Smooth muscle cell (in vitro differentiated cells): ENCODE results near the gene NDST3. TPM values are rescaled to one million over a fixed set of nuclear protein-coding genes. Genes with fewer than 3 reads are reported as not detected.
A peak's percentile ranks its signal among the peaks of the same experiment; 100 is the strongest.

ENCODE experiments used
- DNase-seq: peaks from one replicate; lab custom pipeline; 2025; ENCODE audit not compliant: unreplicated experiment; lab: John Stamatoyannopoulos, UW
- H2AFZ ChIP-seq: fragments of 200-600 bp; sonication (generic); 2 replicates; pipeline ENCODE4 v1.6.0; 2016; ENCODE audit warnings: antibody characterized with exemption, low read depth, mild to moderate bottlenecking
- H3F3A ChIP-seq: fragments of 200-600 bp; sonication (generic); 2 replicates; pipeline ENCODE4 v1.6.0; 2017; ENCODE audit warnings: antibody characterized with exemption, low read depth
- H3K27ac ChIP-seq: fragments of 200-600 bp; sonication (generic); 2 replicates; pipeline ENCODE4 v1.5.1; 2016; ENCODE audit warnings: low read depth, mild to moderate bottlenecking
- H3K27me3 ChIP-seq: fragments of 200-600 bp; sonication (generic); 2 replicates; pipeline ENCODE4 v1.6.1; 2016; ENCODE audit warnings: low read depth, mild to moderate bottlenecking
- H3K36me3 ChIP-seq: fragments of 200-600 bp; sonication (generic); 2 replicates; pipeline ENCODE4 v1.5.1; 2016; ENCODE audit warnings: low read depth
- H3K4me1 ChIP-seq: fragments of 200-600 bp; sonication (generic); 2 replicates; pipeline ENCODE4 v1.5.1; 2016; ENCODE audit warnings: low read depth
- H3K4me2 ChIP-seq: fragments of 200-600 bp; sonication (generic); 2 replicates; pipeline ENCODE4 v1.6.0; 2016; ENCODE audit warnings: mild to moderate bottlenecking
- H3K4me3 ChIP-seq: fragments of 200-600 bp; sonication (generic); 2 replicates; pipeline ENCODE4 v1.5.1; 2016; ENCODE audit warnings: mild to moderate bottlenecking
- H3K79me2 ChIP-seq: fragments of 200-600 bp; sonication (generic); 2 replicates; pipeline ENCODE4 v1.6.0; 2016; ENCODE audit warnings: low read depth, mild to moderate bottlenecking
- H3K9ac ChIP-seq: fragments of 200-600 bp; sonication (generic); 2 replicates; pipeline ENCODE4 v1.6.0; 2016; ENCODE audit warnings: low read depth
- H3K9me3 ChIP-seq: fragments of 200-600 bp; sonication (generic); replicated peaks from 2 replicates; pipeline ENCODE4 v1.5.1; 2016; ENCODE audit warnings: low read depth
- H4K20me1 ChIP-seq: fragments of 200-600 bp; sonication (generic); 2 replicates; pipeline ENCODE4 v1.6.0; 2016; ENCODE audit warnings: low read depth
- WGBS: methylation state at CpG from one replicate; pipeline ENCODE4 v1.1.7; 2016; ENCODE audit warnings: low lambda C conversion rate; 5-methylcytosine and 5-hydroxymethylcytosine counted together
- polyA plus RNA-seq: library from polyadenylated mRNA; unstranded; fragments of >200 nt; fragmentation: Nextera tagmentation; extraction: Ambion mirVana; gene quantifications from 2 replicates; pipeline ENCODE4 v1.2.1, GENCODE V29; 2016
- total RNA-seq: library from RNA; depleted of rRNA; stranded (reverse); fragments of >200 nt; gene quantifications from 2 replicates; pipeline ENCODE4 v1.2.3, GENCODE V29; 2014
- TF ChIP-seq, protein P1 (sequence below): fragments of 200-600 bp; sonication (generic); IDR thresholded peaks from 2 replicates; pipeline ENCODE4 v1.5.1; 2017; ENCODE audit warnings: borderline replicate concordance, mild to moderate bottlenecking, antibody characterized with exemption; ENCODE audit not compliant: insufficient read depth, poor library complexity, severe bottlenecking

Gene NDST3
- total and polyA plus RNA-seq, 2 experiments from 2014 or later, result 0.13 TPM; not detected in 1

GRCh38 chr4:118033148-118034052, 886 bp upstream of the NDST3 start:
- H3K9me3 ChIP-seq, result no peaks in the 10 kb centered on the region
- H2AFZ ChIP-seq, result peak overlapping the region; percentile 95
- H3F3A ChIP-seq, result no peaks in the 10 kb centered on the region
- TF ChIP-seq, protein P1, sequence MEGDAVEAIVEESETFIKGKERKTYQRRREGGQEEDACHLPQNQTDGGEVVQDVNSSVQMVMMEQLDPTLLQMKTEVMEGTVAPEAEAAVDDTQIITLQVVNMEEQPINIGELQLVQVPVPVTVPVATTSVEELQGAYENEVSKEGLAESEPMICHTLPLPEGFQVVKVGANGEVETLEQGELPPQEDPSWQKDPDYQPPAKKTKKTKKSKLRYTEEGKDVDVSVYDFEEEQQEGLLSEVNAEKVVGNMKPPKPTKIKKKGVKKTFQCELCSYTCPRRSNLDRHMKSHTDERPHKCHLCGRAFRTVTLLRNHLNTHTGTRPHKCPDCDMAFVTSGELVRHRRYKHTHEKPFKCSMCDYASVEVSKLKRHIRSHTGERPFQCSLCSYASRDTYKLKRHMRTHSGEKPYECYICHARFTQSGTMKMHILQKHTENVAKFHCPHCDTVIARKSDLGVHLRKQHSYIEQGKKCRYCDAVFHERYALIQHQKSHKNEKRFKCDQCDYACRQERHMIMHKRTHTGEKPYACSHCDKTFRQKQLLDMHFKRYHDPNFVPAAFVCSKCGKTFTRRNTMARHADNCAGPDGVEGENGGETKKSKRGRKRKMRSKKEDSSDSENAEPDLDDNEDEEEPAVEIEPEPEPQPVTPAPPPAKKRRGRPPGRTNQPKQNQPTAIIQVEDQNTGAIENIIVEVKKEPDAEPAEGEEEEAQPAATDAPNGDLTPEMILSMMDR, result no peak
- no peaks in the 10 kb centered on the region for H3K79me2 ChIP-seq
- peak; percentile 34 for DNase-seq
- H3K27me3 ChIP-seq, result no peaks in the 10 kb centered on the region
- no peaks in the 10 kb centered on the region for H4K20me1 ChIP-seq
- no peak overlapping the region for H3K9ac ChIP-seq
- H3K4me3 ChIP-seq, result peak overlapping the region; percentile 78
- H3K4me2 ChIP-seq, result peak overlapping the region; percentile 98
- H3K4me1 ChIP-seq, result no peaks in the 10 kb centered on the region
- no peaks in the 10 kb centered on the region for H3K36me3 ChIP-seq
- WGBS, result 1% methylated on average over 59 of the region's 100 CpGs
- H3K27ac ChIP-seq, result no peak overlapping the region

- H3K27me3 ChIP-seq, result no peaks in the 10 kb centered on the region
- 81% methylated on average over 1 of the region's 1 CpG for WGBS
- no peak overlapping the region for H3K9ac ChIP-seq
- no peaks in the 10 kb centered on the region for H3K79me2 ChIP-seq
- DNase-seq, result no peak
- no peaks in the 10 kb centered on the region for H3K9me3 ChIP-seq
- no peaks in the 10 kb centered on the region for H3F3A ChIP-seq
- H3K4me2 ChIP-seq, result no peak overlapping the region
- H3K27ac ChIP-seq, result no peak overlapping the region
- H3K4me3 ChIP-seq, result no peak overlapping the region
- H3K36me3 ChIP-seq, result no peaks in the 10 kb centered on the region
- TF ChIP-seq, protein P1, result no peak
- H3K4me1 ChIP-seq, result no peaks in the 10 kb centered on the region
- no peaks in the 10 kb centered on the region for H4K20me1 ChIP-seq
- H2AFZ ChIP-seq, result no peak overlapping the region
Observed at GRCh38 chr4:118035309-118035708, 1.0 kb downstream of the NDST3 start.

GRCh38 chr4:118036336-118036735, 2.0 kb downstream of the NDST3 start:
- no peak overlapping the region for H3K9ac ChIP-seq
- H3K36me3 ChIP-seq, result no peaks in the 10 kb centered on the region
- H4K20me1 ChIP-seq, result no peaks in the 10 kb centered on the region
- H3K27me3 ChIP-seq, result no peaks in the 10 kb centered on the region
- DNase-seq, result no peak
- H3K79me2 ChIP-seq, result no peaks in the 10 kb centered on the region
- TF ChIP-seq, protein P1, result no peak
- H3F3A ChIP-seq, result no peaks in the 10 kb centered on the region
- H3K27ac ChIP-seq, result no peak overlapping the region
- H2AFZ ChIP-seq, result no peak overlapping the region
- H3K9me3 ChIP-seq, result no peaks in the 10 kb centered on the region
- no peaks in the 10 kb centered on the region for H3K4me1 ChIP-seq
- no peak overlapping the region for H3K4me3 ChIP-seq
- 67% methylated on average over 2 of the region's 2 CpGs for WGBS
- no peak overlapping the region for H3K4me2 ChIP-seq

GRCh38 chr4:118037955-118038354, 3.7 kb downstream of the NDST3 start:
- DNase-seq, result no peak
- H3K79me2 ChIP-seq, result no peaks in the 10 kb centered on the region
- H3K36me3 ChIP-seq, result no peaks in the 10 kb centered on the region
- no peaks in the 10 kb centered on the region for H3F3A ChIP-seq
- H3K27ac ChIP-seq, result no peak overlapping the region
- 93% methylated on average over 1 of the region's 1 CpG for WGBS
- H3K4me2 ChIP-seq, result no peak overlapping the region
- TF ChIP-seq, protein P1, result no peak
- H3K4me3 ChIP-seq, result no peak overlapping the region
- H2AFZ ChIP-seq, result no peak overlapping the region
- no peaks in the 10 kb centered on the region for H3K27me3 ChIP-seq
- no peaks in the 10 kb centered on the region for H3K4me1 ChIP-seq
- H4K20me1 ChIP-seq, result no peaks in the 10 kb centered on the region
- H3K9me3 ChIP-seq, result no peaks in the 10 kb centered on the region
- H3K9ac ChIP-seq, result no peak overlapping the region
